Type B pancreatic cell (in vitro differentiated cells): ENCODE data around the gene ARF6. TPM values are rescaled to one million over a fixed set of nuclear protein-coding genes. Genes with fewer than 3 reads are reported as not detected.

Source experiments
- DNase-seq: peaks from one replicate; pipeline ENCODE4 v3.0.0; 2021; ENCODE audit warnings: mixed read lengths; ENCODE audit not compliant: unreplicated experiment; ENCODE audit errors: extremely low spot score
- H3K27ac Mint-ChIP-seq: 2 replicates; pipeline ENCODE4 v1.8.0; 2021; ENCODE audit warnings: mild to moderate bottlenecking, mixed read lengths
- H3K27me3 Mint-ChIP-seq: 2 replicates; pipeline ENCODE4 v1.8.0; 2021; ENCODE audit warnings: mixed read lengths
- H3K36me3 Mint-ChIP-seq: 2 replicates; pipeline ENCODE4 v1.8.0; 2021; ENCODE audit warnings: mixed read lengths
- H3K4me1 Mint-ChIP-seq: one replicate; pipeline ENCODE4 v1.8.0; 2021; ENCODE audit warnings: mixed read lengths; ENCODE audit not compliant: unreplicated experiment
- H3K4me3 Mint-ChIP-seq: 2 replicates; pipeline ENCODE4 v1.8.0; 2021; ENCODE audit warnings: mild to moderate bottlenecking, mixed read lengths
- H3K9me3 Mint-ChIP-seq: 2 replicates; pipeline ENCODE4 v1.8.0; 2021; ENCODE audit warnings: mixed read lengths
- CTCF ChIP-seq: fragments of 200-600 bp; sonication (generic); conservative IDR thresholded peaks from 2 replicates; pipeline ENCODE4 v1.5.0; 2021; ENCODE audit warnings: antibody characterized with exemption, mild to moderate bottlenecking
- total RNA-seq: library from RNA; stranded (reverse); gene quantifications from 2 replicates; pipeline ENCODE4 v1.2.1, GENCODE V29; 2021; ENCODE audit warnings: low replicate concordance

ARF6 gene
- total RNA-seq, 1 donor from 2014 or later, result 86.4 TPM

GRCh38 chr14:49853572-49854375 is 39.1 kb upstream of the ARF6 start:
- no peaks in the 10 kb centered on the region for H3K9me3 Mint-ChIP-seq
- peak overlapping the region; percentile 99 for H3K4me3 Mint-ChIP-seq
- H3K36me3 Mint-ChIP-seq, result peaks cover 12% of the 10 kb centered on the region
- peak; percentile 85 for TF ChIP-seq CTCF
- no peaks in the 10 kb centered on the region for H3K27me3 Mint-ChIP-seq
- H3K27ac Mint-ChIP-seq, result peak overlapping the region; percentile 98
- H3K4me1 Mint-ChIP-seq, result peaks cover 17% of the 10 kb centered on the region
- DNase-seq, result peak; percentile 74

- H3K27me3 Mint-ChIP-seq, result peaks cover under 1% of the 10 kb centered on the region
Observed at GRCh38 chr14:49857427-49858003, 35.4 kb upstream of the ARF6 start.

GRCh38 chr14:49858383-49858782 is 34.5 kb upstream of the ARF6 start:
- no peaks in the 10 kb centered on the region for H3K9me3 Mint-ChIP-seq

More at GRCh38 chr14:49857427-49858003, 35.4 kb upstream of the ARF6 start:
- H3K9me3 Mint-ChIP-seq, result no peaks in the 10 kb centered on the region
- H3K4me3 Mint-ChIP-seq, result peak overlapping the region; percentile 60
- peaks cover 4% of the 10 kb centered on the region for H3K4me1 Mint-ChIP-seq
- peak overlapping the region; percentile 82 for H3K27ac Mint-ChIP-seq
- H3K36me3 Mint-ChIP-seq, result no peaks in the 10 kb centered on the region
- no peak for TF ChIP-seq CTCF
- no peak for DNase-seq

GRCh38 chr14:49860988-49861698 is 31.7 kb upstream of the ARF6 start:
- DNase-seq, result no peak
- Mint-ChIP-seq H3K36me3 (no peaks in the 10 kb centered on the region), H3K4me1 (peaks cover 4% of the 10 kb centered on the region), H3K4me3 (no peak overlapping the region), H3K27me3 (peaks cover 4% of the 10 kb centered on the region), H3K9me3 (no peaks in the 10 kb centered on the region), H3K27ac (no peak overlapping the region)
- TF ChIP-seq CTCF, result no peak

More at GRCh38 chr14:49858383-49858782, 34.5 kb upstream of the ARF6 start:
- TF ChIP-seq CTCF, result no peak
- peaks cover 4% of the 10 kb centered on the region for H3K4me1 Mint-ChIP-seq
- no peak overlapping the region for H3K4me3 Mint-ChIP-seq
- H3K27me3 Mint-ChIP-seq, result peaks cover 4% of the 10 kb centered on the region
- H3K27ac Mint-ChIP-seq, result no peak overlapping the region
- DNase-seq, result no peak
- no peaks in the 10 kb centered on the region for H3K36me3 Mint-ChIP-seq

GRCh38 chr14:49861699-49862088 is 31.2 kb upstream of the ARF6 start:
- H3K4me3 Mint-ChIP-seq, result no peak overlapping the region

More at GRCh38 chr14:49861699-49862088, 31.2 kb upstream of the ARF6 start:
- DNase-seq, result no peak
- Mint-ChIP-seq H3K9me3 (no peaks in the 10 kb centered on the region), H3K4me1 (peaks cover 4% of the 10 kb centered on the region), H3K27ac (no peak overlapping the region), H3K27me3 (peaks cover 4% of the 10 kb centered on the region), H3K36me3 (no peaks in the 10 kb centered on the region)
- no peak for TF ChIP-seq CTCF
